K562 treated with DMSO at 1 percent for 4 hours (cell line): ENCODE measurements around the gene PNCK. TPM values are rescaled to one million over a fixed set of nuclear protein-coding genes. Genes with fewer than 3 reads are reported as not detected.

Experiments
- total RNA-seq: library from RNA; unstranded; fragments of 300-600 nt; gene quantifications from 2 replicates; pipeline ENCODE4 v1.2.3, GENCODE V29; 2022; ENCODE audit not compliant: insufficient read depth

PNCK gene
- 1.6 and 2.5 TPM in 2 replicates for total RNA-seq

DNA sequence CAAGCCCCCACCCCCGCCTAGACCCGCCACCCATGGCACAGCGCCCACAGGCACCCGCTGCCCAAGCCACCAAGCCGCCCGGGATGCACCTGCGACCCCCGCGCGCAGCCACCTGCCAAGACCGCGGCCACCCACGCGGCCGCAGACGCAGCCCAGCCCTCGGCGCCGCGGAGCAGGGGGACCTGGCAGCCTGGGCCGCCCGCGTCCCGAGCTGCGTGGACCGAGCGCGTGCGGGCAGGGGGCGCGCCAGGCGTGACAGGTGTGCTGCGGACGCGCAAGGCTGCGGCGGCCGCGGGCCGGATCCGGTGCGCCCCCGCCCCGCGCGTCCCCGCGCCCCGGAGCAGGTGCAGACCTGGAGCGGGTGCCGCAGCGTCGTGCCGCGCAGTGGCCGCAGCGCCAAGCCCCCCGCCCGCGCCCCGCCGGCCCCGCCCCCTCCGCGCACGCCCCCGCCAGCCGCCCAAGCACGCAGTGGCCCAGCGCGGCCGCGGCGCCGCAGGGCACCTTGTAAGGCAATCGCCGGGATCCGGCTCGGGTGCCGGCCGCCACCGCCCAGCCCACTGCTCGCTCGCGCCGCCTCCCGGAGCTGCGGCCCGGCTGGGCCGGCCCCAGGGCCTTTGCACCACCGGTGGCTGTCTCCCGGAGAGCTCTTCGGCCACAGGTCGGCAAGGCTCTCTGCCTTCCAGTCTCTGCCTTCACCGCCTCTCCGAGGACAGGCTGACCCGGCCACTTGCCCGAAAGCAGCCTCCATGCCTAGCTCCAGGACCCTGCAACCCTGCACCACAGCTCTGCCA is at the start of gene PNCK:
Gene PNCK, minus strand, starts transcription at position 386 of the 791 bp plus-strand sequence. CDS start 737 bp downstream, outside the sequence.

DNA sequence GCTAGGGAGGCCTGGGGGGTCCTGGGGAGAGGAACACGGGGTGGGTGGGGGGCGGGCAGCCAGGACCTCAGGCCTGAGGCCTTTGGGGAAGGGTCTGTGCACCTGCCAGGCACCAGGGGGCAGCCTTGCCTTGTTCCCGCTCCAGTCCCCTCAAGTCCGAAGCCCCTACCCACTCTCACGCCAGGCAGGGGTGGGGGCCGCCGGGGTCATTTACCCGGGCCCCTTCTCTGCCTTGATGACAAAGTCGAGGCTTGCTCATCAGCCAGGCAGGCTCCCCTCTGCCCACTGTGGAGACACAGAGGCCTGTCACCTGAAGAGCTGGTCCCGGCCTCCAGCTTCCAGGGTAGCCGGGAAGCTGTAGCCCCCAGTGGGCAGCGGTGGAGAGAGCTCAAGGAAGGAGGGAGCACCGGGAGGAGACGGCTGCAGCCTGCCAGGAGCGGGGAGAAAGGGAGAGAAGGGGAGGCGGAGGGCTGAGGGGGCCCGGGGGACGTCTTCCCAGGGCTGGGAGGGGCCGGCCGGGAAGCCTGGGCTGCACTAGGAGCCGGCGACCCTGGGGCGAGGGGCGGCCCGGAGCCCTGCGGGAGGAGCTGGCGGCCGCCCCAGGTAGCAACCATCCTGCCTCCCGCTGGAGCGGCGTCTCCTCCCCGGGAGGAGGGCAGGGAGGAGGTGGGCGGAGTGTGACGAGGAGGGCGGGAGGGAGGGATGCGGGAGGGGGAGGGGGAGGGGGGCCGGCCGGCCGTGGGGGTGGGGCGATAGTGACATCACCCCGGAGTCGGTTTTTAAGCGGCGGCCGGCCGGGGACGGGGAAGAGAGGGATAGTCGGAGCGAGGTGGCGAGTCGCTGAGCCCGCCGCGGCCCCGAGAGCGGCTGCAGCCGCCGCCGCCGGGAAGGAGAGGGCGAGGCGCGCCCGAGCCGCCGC is 13.8 kb upstream of the PNCK start, which contains the start of gene SLC6A8:
Gene SLC6A8, plus strand, starts transcription at position 806 of the 919 bp plus-strand sequence. CDS start 649 bp downstream, outside the sequence.

DNA sequence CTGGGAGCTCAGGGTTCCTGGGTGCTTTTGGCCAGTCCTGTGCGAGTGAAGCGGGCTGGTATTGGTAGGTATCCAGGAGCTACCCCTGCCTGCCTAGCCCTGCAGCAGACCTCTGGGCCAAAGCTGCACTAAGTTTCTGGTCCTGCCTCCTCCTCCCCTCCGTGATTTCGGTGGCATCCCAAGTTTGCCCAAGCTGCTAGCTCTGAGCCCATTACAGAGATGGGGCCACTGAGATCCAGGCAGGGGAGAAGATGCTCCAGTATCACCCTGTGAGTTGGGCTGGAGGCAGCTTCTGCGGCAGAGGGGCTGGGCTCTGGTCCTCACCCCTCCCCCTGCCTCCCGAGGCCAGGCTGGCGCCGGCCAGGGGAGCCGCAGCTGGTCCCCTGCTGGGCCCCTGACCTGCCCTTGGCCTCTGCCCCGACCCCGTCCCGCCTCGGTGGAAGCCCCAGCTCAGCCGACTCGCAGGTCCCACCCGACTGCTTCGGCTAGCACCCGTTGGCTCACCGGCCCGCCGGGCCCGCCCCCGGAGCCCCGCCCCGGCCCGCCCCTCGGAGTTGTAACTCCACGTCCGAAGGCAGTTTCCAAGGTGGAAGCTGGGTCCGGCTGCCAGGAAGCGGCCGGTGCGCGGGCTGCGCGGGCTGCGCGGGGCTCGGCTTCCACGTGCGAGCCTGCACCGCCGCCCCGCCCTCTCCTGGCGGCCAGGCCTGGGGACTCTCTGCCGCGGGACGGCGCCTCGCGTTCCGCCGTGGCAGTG is 26.8 kb downstream of the PNCK start, which contains the start of gene DUSP9:
Gene DUSP9, plus strand, starts transcription at position 584 of the 754 bp plus-strand sequence. CDS start 751 bp downstream, outside the sequence.

Other genes starting within 250 kb of the PNCK start
- gene TREX2, start 227.8 kb downstream of the PNCK start, total RNA-seq: 2.1 and 3.2 TPM in 2 replicates
- 33.3 and 52.1 TPM in 2 replicates for gene HAUS7, start 203.2 kb downstream of the PNCK start, total RNA-seq
- gene BGN, start 178.8 kb downstream of the PNCK start, total RNA-seq: not detected in 2 replicates
- gene ATP2B3, start 156.2 kb downstream of the PNCK start, total RNA-seq: not detected in 2 replicates
- 38.9 and 42.8 TPM in 2 replicates for gene CCNQ, start 74.7 kb downstream of the PNCK start, total RNA-seq
- 2.4 and 4.0 TPM in 2 replicates for gene DUSP9, start 26.6 kb downstream of the PNCK start, total RNA-seq
- 27.8 and 36.7 TPM in 2 replicates for gene SLC6A8, start 14.1 kb upstream of the PNCK start, total RNA-seq
- gene BCAP31, start 50.6 kb upstream of the PNCK start, total RNA-seq: 199 and 219 TPM in 2 replicates
- gene ABCD1, start 51.0 kb upstream of the PNCK start, total RNA-seq: 21.7 and 26.7 TPM in 2 replicates
- 0.46 and 1.1 TPM in 2 replicates for gene PLXNB3, start 90.4 kb upstream of the PNCK start, total RNA-seq
- not detected in 2 replicates for gene SRPK3, start 107.2 kb upstream of the PNCK start, total RNA-seq
- gene IDH3G, start 120.6 kb upstream of the PNCK start, total RNA-seq: 78.4 and 81.7 TPM in 2 replicates
- 768 and 792 TPM in 2 replicates for gene SSR4, start 120.9 kb upstream of the PNCK start, total RNA-seq
- gene PDZD4, start 156.7 kb upstream of the PNCK start, total RNA-seq: not detected in 2 replicates
- gene L1CAM, start 212.4 kb upstream of the PNCK start, total RNA-seq: 1.4 TPM in 1 of 2 replicates, not detected in the other
- gene AVPR2, start 230.9 kb upstream of the PNCK start, total RNA-seq: 1.2 TPM in 1 of 2 replicates, not detected in the other